Left renal cortex interstitium (tissue), 4 donors: Measurements from ENCODE around the gene TBC1D1. TPM values are rescaled to one million over a fixed set of nuclear protein-coding genes. Genes with fewer than 3 reads are reported as not detected.

Source experiments
- DNase-seq, 4 donors: peaks; one replicate each; pipeline ENCODE4 v3.0.0-alpha.2; 2013; ENCODE audit warnings: low read depth in 4 of 4, low spot score in 2 of 4, missing footprints in 1 of 4
- polyA plus RNA-seq, 4 donors: library from polyadenylated mRNA; unstranded; fragments of 120-200 nt; gene quantifications; one replicate each; pipeline ENCODE4 v1.2.1, GENCODE V29; 2013; ENCODE audit not compliant: insufficient read length in 4 of 4

Gene TBC1D1
- polyA plus RNA-seq, 4 donors, result 179 to 192 (median 184) TPM

DNA sequence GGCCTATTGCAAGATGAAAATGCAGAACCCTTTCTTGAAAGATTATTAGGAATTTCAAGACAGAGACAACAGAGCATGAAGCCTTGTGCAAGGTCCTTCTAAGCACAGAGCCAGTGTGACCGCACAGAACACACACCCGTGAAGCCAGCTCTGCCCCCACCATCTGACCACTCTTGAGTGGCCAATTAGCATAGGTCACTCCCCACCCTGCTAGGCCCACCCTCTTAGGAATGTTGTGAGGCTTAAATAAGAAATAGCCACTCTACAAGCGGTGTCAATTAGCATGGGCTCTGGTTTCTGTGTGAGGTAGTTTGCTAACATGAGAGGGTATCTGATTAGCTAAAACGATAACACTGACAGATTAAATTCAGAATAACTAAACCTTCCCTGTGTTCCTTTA lies 222.2 kb downstream of the TBC1D1 start:
- no peak for DNase-seq

- no peak for DNase-seq
Measured at GRCh38 chr4:38113551-38113950, 222.7 kb downstream of the TBC1D1 start.

DNA sequence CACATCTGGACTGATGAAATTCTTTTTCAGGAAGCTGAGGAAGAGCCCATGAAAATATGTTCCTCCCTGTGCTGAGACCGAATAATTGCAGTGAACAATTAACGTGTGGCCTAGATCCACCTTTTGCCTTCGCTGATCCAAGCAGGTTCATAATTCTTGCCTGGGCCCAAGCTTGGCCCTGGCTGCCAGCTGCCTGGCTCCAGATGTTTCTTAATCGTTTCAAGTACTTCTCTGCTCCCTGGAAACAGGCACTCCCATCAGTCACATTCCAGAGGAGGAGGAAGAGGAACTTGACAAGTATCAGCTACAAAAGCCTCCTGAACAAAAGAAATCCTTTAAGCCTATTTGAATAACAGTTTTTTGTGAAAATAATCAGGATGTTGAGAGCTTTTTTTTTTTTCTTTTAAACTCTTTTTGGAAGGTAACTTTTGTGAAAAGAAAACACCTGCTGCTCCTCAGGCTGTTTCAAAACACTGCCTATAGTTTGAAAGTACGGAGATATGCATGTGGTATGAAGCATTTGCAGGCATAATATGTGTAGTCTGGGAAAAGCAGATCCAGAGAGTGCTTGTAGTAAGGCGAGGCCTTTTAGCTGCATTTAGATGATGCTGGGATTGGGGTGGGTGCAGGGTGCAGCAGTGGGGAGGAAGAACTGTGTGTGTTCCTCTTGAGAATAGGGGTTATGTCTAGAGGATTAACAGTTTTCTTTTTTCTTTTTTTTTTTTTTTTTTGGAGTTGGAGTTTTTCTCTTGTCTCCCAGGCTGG lies 223.7 kb downstream of the TBC1D1 start:
- DNase-seq, result no peak

- DNase-seq, result no peak
Measured at GRCh38 chr4:38115601-38116000, 224.7 kb downstream of the TBC1D1 start.

- DNase-seq, result no peak
Measured at GRCh38 chr4:38117591-38117990, 226.7 kb downstream of the TBC1D1 start.

- DNase-seq, result no peak
Measured at GRCh38 chr4:38119668-38120385, 228.9 kb downstream of the TBC1D1 start.

GRCh38 chr4:38120772-38121171 lies 229.9 kb downstream of the TBC1D1 start:
- no peak for DNase-seq

DNA sequence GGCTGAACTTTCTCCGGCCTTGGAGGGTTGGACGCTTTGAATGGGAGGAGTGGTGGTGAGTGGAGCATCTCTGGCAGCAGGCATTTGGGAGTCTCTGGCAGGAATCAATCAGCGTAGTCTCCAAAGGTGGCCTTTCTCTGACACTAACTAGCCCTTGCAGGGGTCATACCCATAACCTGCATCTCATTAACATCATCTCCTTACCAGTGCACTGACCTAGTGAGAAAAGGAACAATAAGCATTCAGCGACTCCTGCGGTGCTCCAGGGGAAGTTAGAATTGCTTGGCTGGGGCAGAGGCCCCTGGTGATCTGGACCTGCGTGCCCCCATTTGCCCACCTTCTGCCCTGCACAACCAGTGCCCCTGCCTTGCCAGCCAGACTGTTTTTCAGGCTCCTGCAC lies 231.2 kb downstream of the TBC1D1 start:
- DNase-seq, result no peak

GRCh38 chr4:38123555-38123954 lies 232.7 kb downstream of the TBC1D1 start:
- no peak for DNase-seq

DNA sequence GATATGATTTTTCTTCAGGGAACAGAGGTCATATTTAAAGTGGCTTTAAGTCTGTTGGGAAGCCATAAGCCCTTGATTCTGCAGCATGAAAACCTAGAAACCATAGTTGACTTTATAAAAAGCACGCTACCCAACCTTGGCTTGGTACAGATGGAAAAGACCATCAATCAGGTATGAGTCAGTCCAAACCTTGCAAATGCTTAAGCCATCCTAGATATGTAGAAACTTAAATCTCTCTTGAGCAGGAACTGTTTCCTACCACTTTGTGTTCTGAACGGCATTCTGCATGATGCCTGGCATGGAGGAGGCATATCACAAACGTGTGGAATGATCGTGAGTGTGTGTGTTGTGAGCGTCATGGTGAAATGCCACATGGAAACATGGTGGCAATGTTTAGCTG lies 234.1 kb downstream of the TBC1D1 start:
- no peak for DNase-seq

DNA sequence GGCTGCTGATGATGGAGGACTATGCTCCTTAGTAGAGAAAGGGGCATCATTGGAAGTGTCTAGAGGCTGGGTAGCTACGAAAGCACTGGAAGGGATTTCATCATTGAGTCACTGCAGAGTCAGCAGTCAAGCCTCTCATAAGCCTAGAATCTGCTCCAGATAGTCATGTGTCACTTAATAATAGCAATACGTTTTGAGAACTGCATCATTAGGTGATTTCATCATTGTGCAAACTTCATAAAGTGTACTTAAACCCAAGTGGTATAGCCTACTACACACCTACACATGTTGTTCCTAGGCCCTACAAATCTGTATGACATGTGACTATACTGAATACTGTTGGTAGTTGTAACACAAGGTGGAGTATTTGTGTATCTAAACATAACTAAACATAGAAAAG lies 234.9 kb downstream of the TBC1D1 start:
- no peak for DNase-seq

DNA sequence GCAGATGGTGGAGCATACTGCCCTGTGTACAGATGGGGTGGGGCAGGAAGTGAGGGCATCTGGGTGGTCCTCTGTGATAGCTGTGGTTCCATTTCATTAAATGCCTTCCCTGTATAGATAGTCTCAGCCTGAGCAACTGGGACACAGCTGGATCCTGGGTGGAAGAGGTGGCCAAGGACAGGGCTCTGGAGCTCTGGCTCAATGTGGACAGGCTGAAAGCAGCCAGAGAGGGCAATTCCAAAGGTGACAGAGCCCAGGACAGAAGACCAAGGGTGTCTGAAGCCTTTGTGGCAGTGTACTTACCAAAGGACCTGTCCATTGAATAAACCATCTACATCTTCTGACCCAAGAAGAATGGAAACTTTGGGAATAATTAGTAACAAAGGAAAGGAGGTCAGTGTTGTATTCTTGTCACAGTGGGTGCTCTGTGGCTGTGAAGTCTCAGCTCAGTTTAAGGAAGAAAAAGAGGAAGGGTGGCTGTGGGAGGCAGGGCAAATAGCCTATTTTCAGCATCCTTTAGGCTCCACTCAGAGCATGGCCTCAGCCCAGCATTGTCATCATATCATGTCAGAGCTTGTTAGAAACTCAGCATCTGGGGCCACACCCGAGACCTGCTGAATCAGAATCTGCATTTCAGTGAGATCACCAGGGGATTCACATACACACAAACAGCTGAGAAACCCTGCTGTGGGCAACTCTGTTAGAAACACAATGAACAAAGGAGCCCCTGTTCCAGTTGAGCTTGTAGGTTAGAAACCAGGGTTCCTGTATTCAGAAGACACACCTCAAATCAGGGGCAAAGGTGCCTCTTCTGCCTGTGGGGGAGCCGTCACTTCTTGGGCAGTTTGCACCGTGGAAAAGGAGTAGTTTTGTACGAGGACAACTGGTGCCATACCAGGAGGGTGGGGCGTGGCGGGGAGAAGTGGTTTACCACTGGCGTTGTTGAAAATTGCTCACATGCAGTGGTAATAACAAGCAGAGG lies 237.9 kb downstream of the TBC1D1 start:
- DNase-seq, result no peak

GRCh38 chr4:38129460-38130227 lies 238.8 kb downstream of the TBC1D1 start:
- DNase-seq, result no peak

- DNase-seq, result no peak
Measured at GRCh38 chr4:38130884-38131283, 240.0 kb downstream of the TBC1D1 start.

DNA sequence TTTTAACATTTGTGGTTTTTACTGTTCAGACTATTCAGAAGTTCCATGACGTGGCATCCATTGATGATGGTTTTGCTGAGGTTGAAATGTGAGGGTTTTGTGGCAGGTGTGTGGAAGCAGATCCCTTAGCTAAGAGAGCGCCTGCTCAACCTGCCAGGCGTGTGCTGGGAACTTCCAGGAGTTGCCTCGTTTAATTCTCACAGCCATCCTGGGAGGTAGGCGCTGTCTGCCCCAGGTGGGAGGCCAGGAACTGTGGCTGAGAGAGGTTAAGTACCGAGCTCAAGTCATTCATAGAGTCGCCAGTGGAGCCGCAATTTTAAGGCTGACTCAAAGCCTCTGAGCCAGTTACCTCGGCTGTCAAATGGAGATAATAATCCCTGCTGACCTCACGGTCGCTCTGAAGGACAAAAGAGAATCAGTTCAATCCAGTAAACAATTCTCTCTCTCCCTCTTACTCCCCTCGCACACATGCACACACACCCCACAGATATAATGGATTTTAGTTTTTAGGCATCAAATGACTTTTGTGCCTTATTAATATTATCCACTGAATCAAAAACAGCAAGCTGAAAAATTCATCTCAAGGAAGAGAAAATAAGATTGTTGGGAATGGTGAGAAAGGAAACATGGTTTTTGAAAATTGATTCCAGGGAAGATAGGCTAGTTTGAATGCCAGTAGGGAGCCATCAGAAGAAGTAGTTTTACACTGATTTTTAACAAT lies 240.6 kb downstream of the TBC1D1 start:
- no peak for DNase-seq

DNA sequence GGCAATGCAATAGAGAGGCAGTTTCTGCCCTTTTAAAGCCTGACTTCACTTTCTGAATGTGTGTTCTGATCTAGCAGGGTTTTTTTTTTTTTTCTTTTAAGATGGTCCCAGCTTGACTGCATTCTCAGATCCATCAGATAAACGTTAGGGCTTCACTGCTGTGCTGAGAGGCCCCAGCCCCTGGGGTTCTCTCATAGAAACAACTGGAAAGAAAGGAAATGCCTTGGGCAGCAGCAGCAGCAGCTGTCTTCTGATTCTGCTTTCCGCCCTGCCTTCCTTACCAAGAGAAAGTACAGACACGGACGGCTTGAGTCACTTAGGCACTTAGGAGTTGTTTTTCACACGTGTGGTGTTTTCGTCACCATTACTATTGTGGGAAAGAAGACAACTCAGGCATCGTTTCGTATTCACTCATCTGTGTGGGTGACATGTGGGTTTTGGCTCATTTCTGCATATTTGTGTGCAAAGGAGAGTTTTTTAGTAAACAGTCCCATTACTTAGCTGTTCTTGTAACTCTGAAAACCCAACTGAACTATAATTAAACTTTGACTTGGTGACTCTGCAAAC lies 241.3 kb downstream of the TBC1D1 start:
- peak in 3 of 4 donors; percentile 41 to 70 (median 64) for DNase-seq

- DNase-seq, result no peak
Measured at GRCh38 chr4:38132843-38133662, 242.2 kb downstream of the TBC1D1 start.

- no peak for DNase-seq
Measured at GRCh38 chr4:38133711-38134480, 243.0 kb downstream of the TBC1D1 start.
